NCI-H1436 (cell line): ENCODE data around the gene PREX1.

ENCODE experiments used
- DNase-seq: peaks from one replicate; lab custom pipeline; 2025; lab: John Stamatoyannopoulos, UW

PREX1 gene

GRCh38 chr20:48750376-48750775 lies 77.4 kb downstream of the PREX1 start:
- DNase-seq: no peak

- DNase-seq: no peak
Observed at GRCh38 chr20:48749437-48749836, 78.4 kb downstream of the PREX1 start.

GRCh38 chr20:48748556-48748955 lies 79.2 kb downstream of the PREX1 start:
- no peak for DNase-seq

GRCh38 chr20:48747840-48748414 lies 79.9 kb downstream of the PREX1 start:
- no peak for DNase-seq

- no peak for DNase-seq
Observed at GRCh38 chr20:48745330-48745729, 82.5 kb downstream of the PREX1 start.

GRCh38 chr20:48744515-48744914 lies 83.3 kb downstream of the PREX1 start:
- DNase-seq: no peak

- DNase-seq: no peak
Observed at GRCh38 chr20:48743807-48744206, 84.0 kb downstream of the PREX1 start.

GRCh38 chr20:48742912-48743680 lies 84.7 kb downstream of the PREX1 start:
- no peak for DNase-seq

GRCh38 chr20:48742233-48742632 lies 85.6 kb downstream of the PREX1 start:
- no peak for DNase-seq

- DNase-seq: no peak
Observed at GRCh38 chr20:48741669-48742068, 86.1 kb downstream of the PREX1 start.

GRCh38 chr20:48740712-48741111 lies 87.1 kb downstream of the PREX1 start:
- no peak for DNase-seq

GRCh38 chr20:48740292-48740649 lies 87.5 kb downstream of the PREX1 start:
- DNase-seq: no peak

- DNase-seq: no peak
Observed at GRCh38 chr20:48739395-48740291, 88.2 kb downstream of the PREX1 start.

GRCh38 chr20:48738399-48739304 lies 89.1 kb downstream of the PREX1 start:
- DNase-seq: no peak

GRCh38 chr20:48738094-48738398 lies 89.8 kb downstream of the PREX1 start:
- no peak for DNase-seq

- no peak for DNase-seq
Observed at GRCh38 chr20:48737434-48738093, 90.2 kb downstream of the PREX1 start.

- no peak for DNase-seq
Observed at GRCh38 chr20:48736636-48737035, 91.2 kb downstream of the PREX1 start.

GRCh38 chr20:48736231-48736630 lies 91.6 kb downstream of the PREX1 start:
- DNase-seq: no peak

- no peak for DNase-seq
Observed at GRCh38 chr20:48735112-48735511, 92.7 kb downstream of the PREX1 start.

GRCh38 chr20:48734104-48734749 lies 93.6 kb downstream of the PREX1 start:
- DNase-seq: no peak

GRCh38 chr20:48733296-48733790 lies 94.5 kb downstream of the PREX1 start:
- no peak for DNase-seq
